SH-SY5Y (cell line): ENCODE results near the gene RTN4R.

Experiments
- GATA2 ChIP-seq: IDR thresholded peaks from 2 replicates; pipeline ENCODE4 v1.6.1; 2011; ENCODE audit warnings: mild to moderate bottlenecking, low read depth, low read length
- GATA3 ChIP-seq: IDR thresholded peaks from 2 replicates; pipeline ENCODE4 v1.6.1; 2011; ENCODE audit warnings: low read depth, mild to moderate bottlenecking, low read length, moderate library complexity

- TF ChIP-seq GATA3: no peak
- TF ChIP-seq GATA2: no peak
These were observed 54.0 kb downstream of the RTN4R start for GRCh38 chr22:20213833-20214708.
